Naive thymus-derived CD8-positive, alpha-beta T cell (primary cell): Measurements from ENCODE around the gene PDLIM7. TPM values are rescaled to one million over a fixed set of nuclear protein-coding genes. Genes with fewer than 3 reads are reported as not detected.
A peak's percentile ranks its signal among the peaks of the same experiment; 100 is the strongest.

Source experiments
- ATAC-seq, 2 donors: fragments of 150-1000 bp; cut with Tn5 transposase in 1 of 2; sonication (Bioruptor Pico), chemical (Tn5 transposase) in 1 of 2; 1 replicate in 1 of 2; 2 replicates in 1 of 2; pipeline ENCODE4 v1.10.0; 2021; ENCODE audit warnings: mild to moderate bottlenecking in 2 of 2, moderate library complexity in 2 of 2
- POLR2A ChIA-PET: fragments of 350-600 bp; sonication (Branson Sonifier 250); formaldehyde crosslinking; loops from one replicate; lab custom pipeline; 2021; ENCODE audit warnings: antibody characterized with exemption; lab: Charles Lee
- DNase-seq, 10 donors: peaks; one replicate each; pipeline versions ENCODE4 v3.0.0 to v3.0.0-alpha.2; 2020 to 2022
- H3K27ac Mint-ChIP-seq, 10 donors: one replicate each; pipeline ENCODE4 v1.8.0; 2020 to 2022; ENCODE audit warnings: mild to moderate bottlenecking in 10 of 10, mixed read lengths in 10 of 10, moderate library complexity in 4 of 10, inconsistent platforms in 1 of 10
- H3K27me3 Mint-ChIP-seq, 5 donors: one replicate each; pipeline ENCODE4 v1.8.0; 2021 to 2022; ENCODE audit warnings: mixed read lengths in 5 of 5
- H3K36me3 Mint-ChIP-seq, 3 donors: one replicate each; pipeline ENCODE4 v1.8.0; 2020 to 2022; ENCODE audit warnings: mixed read lengths in 3 of 3, mild to moderate bottlenecking in 2 of 3, inconsistent platforms in 1 of 3
- H3K4me1 Mint-ChIP-seq, 4 donors: one replicate each; pipeline ENCODE4 v1.8.0; 2021 to 2022; ENCODE audit warnings: mixed read lengths in 4 of 4
- H3K4me3 Mint-ChIP-seq, 10 donors: one replicate each; pipeline ENCODE4 v1.8.0; 2020 to 2022; ENCODE audit warnings: mild to moderate bottlenecking in 10 of 10, mixed read lengths in 10 of 10, moderate library complexity in 6 of 10, inconsistent platforms in 1 of 10
- H3K9me3 Mint-ChIP-seq, 9 donors: one replicate each; pipeline ENCODE4 v1.8.0; 2020 to 2022; ENCODE audit warnings: mixed read lengths in 9 of 9, mild to moderate bottlenecking in 3 of 9, inconsistent platforms in 1 of 9, moderate library complexity in 1 of 9
- polyA plus RNA-seq, 3 donors: library from polyadenylated mRNA; unstranded; fragments of 300-500 nt; fragmentation: Illumina TruSeq; gene quantifications; one replicate each; pipeline ENCODE4 v1.2.3, GENCODE V29; 2021
- total RNA-seq, 8 experiments: library from RNA in 2 of 8; stranded (reverse) in 2 of 8; gene quantifications; one replicate each; pipeline ENCODE4 v1.2.3 and lab custom pipeline; 2021 to 2026

PDLIM7 gene
- total and polyA plus RNA-seq, 5 experiments from 2014 or later, result 4.3 to 19.1 (median 5.8) TPM

DNA sequence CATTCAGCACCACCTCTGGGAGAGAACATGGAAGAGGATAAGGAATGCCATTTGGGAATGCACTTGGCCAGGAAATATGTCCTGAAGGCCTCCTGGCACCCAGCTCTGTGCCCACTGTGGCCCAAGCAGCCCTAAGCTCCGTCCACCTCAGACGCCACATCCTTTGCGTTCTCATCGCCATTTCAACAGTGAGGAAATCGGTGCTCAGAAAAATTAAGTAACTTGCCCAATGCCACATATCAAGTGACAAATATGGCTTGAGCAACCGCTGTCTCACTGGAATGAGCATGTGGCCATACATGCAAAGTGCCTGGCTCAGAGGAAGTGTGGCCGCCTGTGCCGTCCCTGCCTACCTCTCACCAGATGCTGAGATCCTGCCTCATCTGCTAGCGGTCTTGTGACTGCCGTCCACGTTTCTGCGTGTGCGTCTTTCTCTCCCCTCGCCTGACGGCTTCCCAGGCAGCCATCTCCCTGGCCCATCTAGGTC lies 13.2 kb upstream of the PDLIM7 start:
- Mint-ChIP-seq H3K9me3 (no peaks in the 10 kb centered on the region), H3K4me3 (peak overlapping the region in 1 of 10 donors; percentile 86), H3K36me3 (peaks cover 0 to 44% (median 21%) of the 10 kb centered on the region in 3 donors), H3K27ac (peak overlapping the region in 3 of 10 donors; percentile 53 to 61 (median 61)), H3K27me3 (no peaks in the 10 kb centered on the region), H3K4me1 (peaks cover 14 to 40% (median 24%) of the 10 kb centered on the region in 4 donors)
- POLR2A ChIA-PET, result no interaction called here
- no peak for DNase-seq
- ATAC-seq, result peak in 1 of 2 donors; percentile 33

DNA sequence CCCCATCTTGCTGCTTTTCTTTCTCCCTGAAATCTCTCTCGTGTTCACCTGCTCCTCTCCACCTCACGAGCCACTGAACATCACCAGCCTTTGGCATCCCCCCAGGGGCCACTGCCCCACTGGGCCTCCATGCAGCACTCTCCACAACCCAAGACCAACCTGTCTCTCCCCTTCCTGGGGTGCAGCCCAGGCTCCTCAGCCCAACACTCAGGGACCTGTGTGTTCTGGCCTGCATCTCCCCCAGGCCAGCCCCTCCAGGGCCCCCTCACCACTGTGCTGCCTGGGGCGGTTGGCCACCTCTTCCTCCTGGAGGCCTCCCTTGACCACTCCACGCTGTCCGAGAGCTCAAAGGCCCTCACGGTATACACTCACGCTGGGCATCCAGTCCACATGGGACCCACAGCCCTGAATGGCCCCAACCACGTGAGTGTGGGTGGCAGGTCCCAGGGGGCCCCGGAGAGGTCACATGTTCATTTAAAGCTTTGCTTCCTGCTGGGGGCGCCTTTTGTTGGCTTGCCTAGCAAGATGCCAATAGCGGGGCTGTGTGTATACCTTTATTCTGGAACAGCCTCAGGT lies 12.7 kb upstream of the PDLIM7 start:
- H3K36me3 Mint-ChIP-seq, result peaks cover 0 to 40% (median 20%) of the 10 kb centered on the region in 3 donors
- peak in 1 of 2 donors; percentile 23 for ATAC-seq
- POLR2A ChIA-PET, result interaction anchor here (0.5 to 1.7 kb wide), 3 partner anchors 55 to 572 kb away, joined by 4 to 5 read pairs (median 4); no protein-coding TSS in a partner anchor
- no peaks in the 10 kb centered on the region for H3K9me3 Mint-ChIP-seq
- DNase-seq, result no peak
- H3K27ac Mint-ChIP-seq, result peak overlapping the region in 3 of 10 donors; percentile 61 to 65 (median 61)
- H3K4me1 Mint-ChIP-seq, result peaks cover 12 to 38% (median 20%) of the 10 kb centered on the region in 4 donors
- no peaks in the 10 kb centered on the region for H3K27me3 Mint-ChIP-seq
- H3K4me3 Mint-ChIP-seq, result peak overlapping the region in 3 of 10 donors; percentile 9 to 86 (median 42)

DNA sequence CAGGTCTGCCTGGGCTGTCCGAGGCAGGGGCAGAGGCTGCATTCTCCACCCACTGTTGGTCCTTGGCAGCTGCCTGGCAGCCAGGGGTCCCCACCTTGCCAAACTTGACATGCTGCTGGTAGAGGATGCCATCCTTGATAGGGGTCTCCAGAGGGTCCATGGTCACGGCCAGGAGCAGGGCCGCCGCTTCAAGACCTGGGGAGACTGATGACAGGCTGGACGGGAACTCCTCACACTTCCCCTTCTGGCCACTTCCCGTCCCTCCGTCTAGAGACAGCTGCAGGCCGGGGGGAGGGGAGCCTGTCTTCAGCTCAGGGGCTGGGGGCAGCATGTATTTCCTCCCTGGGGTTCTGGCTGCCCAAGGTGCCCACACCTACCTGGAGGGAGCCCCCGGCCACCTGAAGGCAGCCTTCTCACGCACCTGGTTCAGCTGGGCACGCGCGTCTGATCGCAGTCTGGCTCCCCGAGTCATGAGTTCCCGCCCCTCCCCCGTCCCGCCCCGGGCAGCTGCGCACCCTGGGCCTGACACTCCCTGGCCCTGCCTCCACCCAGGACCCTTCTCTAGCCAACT lies 12.1 kb upstream of the PDLIM7 start, which contains the start of gene DOK3:
Gene DOK3 (minus strand): TSS at position 446 of the 571 bp plus-strand sequence. CDS start 286 bp downstream, at position 160.
- H3K9me3 Mint-ChIP-seq, result no peaks in the 10 kb centered on the region
- DNase-seq (no peak), ATAC-seq (no peak)
- peak within 1 kb of the TSS in 4 of 10 donors; percentile 33 to 86 (median 40) for H3K4me3 Mint-ChIP-seq
- no peaks in the 10 kb centered on the region for H3K27me3 Mint-ChIP-seq
- H3K27ac Mint-ChIP-seq, result peak within 1 kb of the TSS in 4 of 10 donors; percentile 24 to 65 (median 61)
- H3K36me3 Mint-ChIP-seq, result peaks cover 0 to 36% (median 18%) of the 10 kb centered on the region in 3 donors
- POLR2A ChIA-PET, result interaction anchor here (0.5 to 1.7 kb wide), 3 partner anchors 54 to 573 kb away, joined by 4 to 5 read pairs (median 4); no protein-coding TSS in a partner anchor
- H3K4me1 Mint-ChIP-seq, result peaks cover 12 to 37% (median 19%) of the 10 kb centered on the region in 4 donors

DNA sequence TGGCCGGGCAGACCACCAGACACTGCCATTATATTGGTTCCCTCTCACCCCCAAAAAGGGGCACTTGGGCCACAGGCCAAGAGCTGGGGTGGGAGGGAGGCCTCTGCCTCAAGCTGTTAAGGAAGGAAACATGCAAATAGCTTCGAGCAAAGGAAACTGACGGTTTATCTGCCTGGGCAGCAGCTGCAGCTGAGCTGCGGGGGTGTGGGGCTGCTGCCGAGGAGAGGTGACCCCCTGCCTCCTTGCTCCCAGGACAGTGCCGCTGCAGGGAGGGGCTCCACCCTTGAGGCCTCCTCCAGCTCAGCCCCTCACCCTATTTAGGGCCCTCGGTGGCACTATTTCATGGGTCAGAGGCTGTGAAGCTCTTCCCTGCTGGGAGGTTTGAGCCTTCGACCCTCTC lies 11.4 kb upstream of the PDLIM7 start:
- Mint-ChIP-seq H3K9me3 (no peaks in the 10 kb centered on the region), H3K27ac (peak overlapping the region in 1 of 10 donors; percentile 25), H3K4me1 (peaks cover 8 to 37% (median 14%) of the 10 kb centered on the region in 4 donors), H3K36me3 (peaks cover 0 to 31% (median 17%) of the 10 kb centered on the region in 3 donors), H3K27me3 (no peaks in the 10 kb centered on the region), H3K4me3 (peak overlapping the region in 4 of 10 donors; percentile 18 to 86 (median 36))
- no peak for ATAC-seq
- no peak for DNase-seq
- POLR2A ChIA-PET, result interaction anchor here (1.7 kb wide), 1 partner anchor 53 kb away, joined by 5 read pairs; no protein-coding TSS in a partner anchor

DNA sequence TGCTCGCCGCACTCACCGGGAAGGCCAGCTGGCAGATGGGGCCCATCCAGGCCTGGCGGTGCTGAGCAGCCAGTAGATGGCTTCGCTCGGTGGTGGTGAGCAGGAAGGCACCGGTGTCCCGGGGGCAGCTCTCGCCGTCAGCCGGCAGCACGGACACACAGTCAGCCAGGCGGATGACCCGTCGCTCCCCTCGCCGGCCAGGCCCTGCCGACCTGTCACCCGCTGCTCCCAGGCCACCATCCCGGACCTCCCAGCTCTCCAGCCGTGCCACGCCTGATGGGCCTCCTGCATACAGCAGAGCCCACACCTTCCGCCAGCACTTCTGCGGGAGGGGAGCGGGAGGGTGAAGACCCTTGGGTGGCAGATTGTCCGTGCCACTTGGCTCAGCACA lies 10.8 kb upstream of the PDLIM7 start:
- Mint-ChIP-seq H3K36me3 (peaks cover 0 to 24% (median 16%) of the 10 kb centered on the region in 3 donors), H3K4me1 (peaks cover 8 to 37% (median 12%) of the 10 kb centered on the region in 4 donors), H3K4me3 (peak overlapping the region in 1 of 10 donors; percentile 73), H3K27me3 (no peaks in the 10 kb centered on the region), H3K9me3 (no peaks in the 10 kb centered on the region), H3K27ac (peak overlapping the region in 1 of 10 donors; percentile 53)
- POLR2A ChIA-PET, result no interaction called here
- no peak for DNase-seq
- ATAC-seq, result no peak

DNA sequence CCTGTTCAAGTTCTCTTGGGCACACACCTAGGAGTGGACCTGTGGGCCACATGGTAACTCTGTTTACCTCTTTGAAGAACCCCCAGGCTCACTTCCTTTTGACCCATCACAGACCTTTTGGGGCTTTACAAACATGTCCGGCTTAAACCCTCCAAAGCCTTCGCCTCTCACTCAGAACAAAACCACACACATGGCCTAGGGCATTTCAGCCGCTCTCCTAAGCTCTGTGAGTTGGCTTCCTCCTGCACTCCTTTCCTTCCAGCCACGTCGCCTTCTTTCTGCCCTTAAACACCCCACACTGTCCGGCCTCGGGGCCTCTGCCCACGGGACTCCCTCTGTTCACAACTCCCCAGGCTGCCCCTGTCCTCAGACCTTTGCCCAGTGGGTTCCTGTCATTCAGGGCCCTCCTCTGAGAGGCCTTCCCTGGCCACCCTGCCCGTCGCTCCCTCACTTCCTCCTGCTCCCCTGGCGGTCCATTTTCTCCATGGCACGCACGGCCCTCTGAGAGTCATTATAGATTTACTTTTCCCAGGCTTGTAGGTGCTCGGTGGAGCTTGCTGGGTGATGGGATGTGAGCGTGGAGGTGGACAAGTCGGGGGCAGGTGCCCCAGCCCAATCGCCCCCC lies 10.3 kb upstream of the PDLIM7 start:
- POLR2A ChIA-PET, result interaction anchor here (0.6 kb wide), 1 partner anchor 96 kb away, joined by 3 read pairs; no protein-coding TSS in a partner anchor
- peaks cover 0 to 19% (median 11%) of the 10 kb centered on the region in 3 donors for H3K36me3 Mint-ChIP-seq
- no peaks in the 10 kb centered on the region for H3K27me3 Mint-ChIP-seq
- DNase-seq (no peak), ATAC-seq (no peak)
- peak overlapping the region in 1 of 10 donors; percentile 73 for H3K4me3 Mint-ChIP-seq
- peaks cover 8 to 40% (median 12%) of the 10 kb centered on the region in 4 donors for H3K4me1 Mint-ChIP-seq
- H3K9me3 Mint-ChIP-seq, result no peaks in the 10 kb centered on the region
- H3K27ac Mint-ChIP-seq, result peak overlapping the region in 2 of 10 donors; percentile 12 to 53

DNA sequence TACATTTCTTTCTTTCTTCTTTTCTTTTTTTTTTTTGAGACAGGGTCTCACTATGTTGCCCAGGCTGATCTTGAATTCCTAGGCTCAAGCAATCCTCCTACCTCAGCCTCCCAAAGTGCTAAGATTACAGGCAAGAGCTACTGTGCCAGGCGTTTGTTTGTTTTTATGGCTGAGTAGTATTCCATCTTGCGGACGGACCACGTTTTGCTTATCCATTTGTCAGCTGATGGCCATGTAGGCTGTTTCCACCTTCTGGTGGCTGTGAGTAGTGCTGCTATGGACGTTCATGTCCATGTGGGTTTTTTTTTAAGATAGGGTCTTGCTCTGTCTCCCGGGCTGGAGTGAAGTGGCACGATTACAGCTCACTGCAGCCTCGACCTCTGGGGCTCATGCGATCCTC lies 9.8 kb upstream of the PDLIM7 start:
- ATAC-seq, result no peak

DNA sequence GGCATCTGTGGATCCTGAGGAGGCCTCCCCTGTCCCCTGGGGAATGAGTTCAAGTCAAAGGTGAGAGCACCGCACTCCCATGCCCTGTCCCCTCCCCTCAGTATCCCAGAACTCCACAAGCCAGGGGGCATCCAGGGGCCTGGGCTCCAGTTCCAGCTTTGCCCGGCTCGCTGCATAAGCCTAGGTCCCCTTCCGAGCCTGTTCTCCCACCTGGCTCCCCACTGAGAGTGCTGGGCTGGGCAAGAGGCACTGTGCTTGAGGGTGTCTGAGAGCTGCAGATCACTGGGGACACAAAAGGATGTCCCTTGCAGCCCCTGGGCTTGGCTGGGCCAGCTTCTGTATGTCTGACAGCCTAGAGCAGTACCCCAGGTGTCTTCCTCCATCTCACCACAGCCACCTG lies 7.7 kb upstream of the PDLIM7 start:
- ATAC-seq, result no peak
- no peaks in the 10 kb centered on the region for H3K9me3 Mint-ChIP-seq
- H3K27me3 Mint-ChIP-seq, result no peaks in the 10 kb centered on the region
- no peaks in the 10 kb centered on the region for H3K36me3 Mint-ChIP-seq
- POLR2A ChIA-PET, result no interaction called here
- H3K4me1 Mint-ChIP-seq, result peaks cover 14 to 43% (median 16%) of the 10 kb centered on the region in 4 donors
- no peak for DNase-seq
- H3K4me3 Mint-ChIP-seq, result no peak overlapping the region
- H3K27ac Mint-ChIP-seq, result no peak overlapping the region

More for the DNA sequence above, 9.8 kb upstream of the PDLIM7 start:
- Mint-ChIP-seq H3K9me3 (no peaks in the 10 kb centered on the region), H3K4me1 (peaks cover 8 to 45% (median 12%) of the 10 kb centered on the region in 4 donors), H3K27ac (peak overlapping the region in 1 of 10 donors; percentile 53), H3K4me3 (no peak overlapping the region), H3K27me3 (no peaks in the 10 kb centered on the region), H3K36me3 (peaks cover 0 to 15% (median 10%) of the 10 kb centered on the region in 3 donors)
- DNase-seq, result no peak
- POLR2A ChIA-PET, result interaction anchor here (0.6 to 0.7 kb wide), 2 partner anchors 17 to 95 kb away, joined by 3 to 6 read pairs; no protein-coding TSS in a partner anchor

DNA sequence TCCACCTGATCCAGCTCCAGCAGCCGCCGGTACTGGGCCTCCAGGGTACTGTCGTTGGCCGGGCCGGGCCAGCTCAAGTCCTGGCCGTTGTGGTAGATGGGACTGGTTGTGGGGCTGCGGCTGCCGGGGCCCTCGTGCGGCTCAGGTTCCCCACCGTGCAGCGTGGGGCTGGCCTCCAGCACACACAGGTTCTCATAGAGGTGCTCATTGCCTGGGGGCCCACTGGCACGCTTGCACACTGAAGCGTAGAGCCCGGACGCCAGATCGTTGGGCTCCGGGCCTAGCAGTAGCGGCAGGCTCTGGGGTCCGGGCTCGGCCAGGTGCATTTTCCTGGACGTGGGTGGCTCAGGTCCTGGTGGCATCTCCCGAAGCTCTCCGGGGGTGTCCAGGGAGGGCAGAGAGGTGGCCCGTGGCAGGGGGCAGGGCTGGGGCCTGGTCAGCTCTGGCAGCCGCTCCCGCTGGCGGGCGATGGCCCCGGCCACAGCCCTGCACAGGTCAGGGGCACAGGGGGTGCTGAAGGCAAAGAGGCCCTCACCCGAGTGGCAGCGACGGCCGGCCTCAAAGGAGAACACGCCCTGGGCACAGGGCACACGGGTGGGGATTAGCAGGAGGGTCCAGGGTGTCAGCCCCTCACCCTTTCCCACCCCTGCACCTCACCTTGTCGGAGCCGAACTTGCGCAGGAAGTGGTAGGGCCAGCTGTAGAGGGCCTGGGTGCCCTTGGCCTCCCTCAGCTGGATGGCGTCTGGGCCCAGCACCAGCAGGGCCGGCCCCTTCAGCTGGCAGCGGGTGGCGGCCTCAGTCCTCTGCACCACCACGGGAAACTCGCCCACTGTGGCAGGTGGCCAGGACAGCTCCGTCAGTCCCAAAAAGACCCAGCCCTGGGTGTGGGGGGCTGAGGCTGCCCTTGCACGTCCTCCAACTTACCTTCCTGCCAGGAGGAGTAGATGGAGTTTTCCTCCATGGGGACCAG lies 7.0 kb upstream of the PDLIM7 start:
- DNase-seq, result no peak
- H3K4me3 Mint-ChIP-seq, result no peak overlapping the region
- no peaks in the 10 kb centered on the region for H3K36me3 Mint-ChIP-seq
- ATAC-seq, result no peak
- H3K27me3 Mint-ChIP-seq, result no peaks in the 10 kb centered on the region
- H3K9me3 Mint-ChIP-seq, result no peaks in the 10 kb centered on the region
- peaks cover 11 to 37% (median 12%) of the 10 kb centered on the region in 4 donors for H3K4me1 Mint-ChIP-seq
- POLR2A ChIA-PET, result interaction anchor here (0.6 to 1.8 kb wide), 2 partner anchors 49 to 72 kb away, joined by 3 to 7 read pairs; no protein-coding TSS in a partner anchor
- H3K27ac Mint-ChIP-seq, result no peak overlapping the region

DNA sequence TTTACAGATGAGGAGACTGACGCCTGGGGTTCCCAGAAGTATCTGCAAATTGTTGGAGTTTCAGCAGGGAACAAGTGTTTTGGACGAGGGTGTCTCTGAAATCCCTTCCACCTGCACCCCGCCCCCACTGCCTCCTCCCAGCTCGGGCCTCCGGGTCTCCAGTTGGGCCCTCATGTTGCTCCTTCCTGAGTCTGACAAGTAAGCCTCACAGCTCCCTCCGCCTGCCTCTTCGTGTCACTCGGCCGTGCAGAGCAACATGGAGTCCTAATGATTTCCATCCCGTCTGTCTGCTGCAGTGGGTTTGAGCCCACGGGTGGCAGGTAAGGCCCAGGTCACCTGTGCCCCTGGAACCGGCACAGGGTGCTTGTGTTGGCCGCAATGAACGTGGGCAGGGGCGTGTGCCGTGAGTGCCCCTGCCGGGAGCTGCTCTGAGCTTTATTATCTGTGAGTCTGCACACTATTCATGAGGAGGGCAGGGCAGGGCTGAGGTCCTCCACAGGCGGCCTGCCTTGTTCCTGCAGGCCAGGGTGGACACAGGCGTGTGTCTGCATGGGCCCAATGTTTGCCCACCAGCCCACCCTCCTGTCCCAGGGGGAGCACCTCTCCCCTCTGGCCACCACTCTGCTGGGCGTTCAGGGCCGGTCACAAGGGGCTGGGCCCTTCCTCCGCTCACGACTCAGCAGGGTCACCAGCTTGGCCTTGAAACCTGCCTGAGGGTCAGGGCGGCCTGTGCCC lies 6.1 kb upstream of the PDLIM7 start:
- peaks cover 10 to 39% (median 12%) of the 10 kb centered on the region in 4 donors for H3K4me1 Mint-ChIP-seq
- H3K36me3 Mint-ChIP-seq, result no peaks in the 10 kb centered on the region
- no peaks in the 10 kb centered on the region for H3K9me3 Mint-ChIP-seq
- H3K4me3 Mint-ChIP-seq, result no peak overlapping the region
- no peak for ATAC-seq
- DNase-seq, result no peak
- no peaks in the 10 kb centered on the region for H3K27me3 Mint-ChIP-seq
- H3K27ac Mint-ChIP-seq, result no peak overlapping the region
- POLR2A ChIA-PET, result interaction anchor here (0.5 to 1.8 kb wide), 3 partner anchors 48 to 129 kb away, joined by 3 to 7 read pairs (median 5); no protein-coding TSS in a partner anchor

DNA sequence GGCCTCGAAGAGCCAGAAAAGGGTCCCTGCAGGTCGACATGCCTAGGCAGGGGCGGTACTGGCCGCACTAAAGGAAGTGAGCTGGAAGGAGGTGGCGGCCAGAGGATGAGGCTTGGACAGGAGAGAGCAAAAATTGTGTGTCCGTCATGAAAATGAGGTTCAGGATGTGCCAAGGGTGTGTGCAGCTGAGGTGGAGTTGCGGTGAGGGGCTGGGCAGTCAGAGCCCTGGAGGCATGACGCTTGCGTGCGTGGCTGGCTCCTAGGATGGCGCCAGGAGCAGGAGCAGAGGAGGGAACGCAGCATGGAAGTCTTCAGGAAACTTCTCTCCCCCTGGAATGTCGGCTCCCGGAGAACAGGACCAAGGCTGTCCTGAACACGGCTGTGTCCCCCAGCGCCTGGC lies 5.5 kb upstream of the PDLIM7 start:
- peaks cover 15 to 43% (median 17%) of the 10 kb centered on the region in 4 donors for H3K4me1 Mint-ChIP-seq
- H3K4me3 Mint-ChIP-seq, result no peak overlapping the region
- POLR2A ChIA-PET, result interaction anchor here (0.5 to 2.5 kb wide), 3 partner anchors 48 to 128 kb away, joined by 5 to 14 read pairs (median 7); no protein-coding TSS in a partner anchor
- DNase-seq (no peak), ATAC-seq (no peak)
- peaks cover 0 to 2% (median 0%) of the 10 kb centered on the region in 5 donors for H3K27me3 Mint-ChIP-seq
- no peaks in the 10 kb centered on the region for H3K36me3 Mint-ChIP-seq
- H3K27ac Mint-ChIP-seq, result no peak overlapping the region
- H3K9me3 Mint-ChIP-seq, result no peaks in the 10 kb centered on the region
